HUES64 (cell line): ENCODE data around the gene FARP2.

ENCODE experiments used
- H3K27ac ChIP-seq: 2 replicates; pipeline ENCODE4 v1.7.0; 2013; ENCODE audit warnings: low read depth, low read length, inconsistent platforms
- H3K27me3 ChIP-seq: 2 replicates; pipeline ENCODE4 v1.6.1; 2013; ENCODE audit warnings: mild to moderate bottlenecking, low read length; ENCODE audit not compliant: insufficient read depth
- H3K36me3 ChIP-seq: 2 replicates; pipeline ENCODE4 v1.6.1; 2013; ENCODE audit warnings: mild to moderate bottlenecking, low read length; ENCODE audit not compliant: insufficient read depth
- H3K4me1 ChIP-seq: 2 replicates; pipeline ENCODE4 v1.6.1; 2013; ENCODE audit warnings: mild to moderate bottlenecking, low read length, moderate library complexity; ENCODE audit not compliant: insufficient read depth
- H3K4me3 ChIP-seq: 2 replicates; pipeline ENCODE4 v1.5.1; 2013; ENCODE audit warnings: mild to moderate bottlenecking, low read length, moderate library complexity
- H3K9ac ChIP-seq: 2 replicates; pipeline ENCODE4 v1.6.1; 2013; ENCODE audit warnings: mild to moderate bottlenecking, low read depth, low read length
- H3K9me3 ChIP-seq: 2 replicates; pipeline ENCODE4 v1.6.1; 2013; ENCODE audit warnings: low read depth, low read length; ENCODE audit not compliant: insufficient read depth
- WGBS: fragments of 150-250, 120-280 bp; methylation state at CpG from one replicate; pipeline ENCODE4 v1.1.7; 2013; ENCODE audit warnings: missing lambda C conversion rate; 5-methylcytosine and 5-hydroxymethylcytosine counted together

FARP2 gene

DNA sequence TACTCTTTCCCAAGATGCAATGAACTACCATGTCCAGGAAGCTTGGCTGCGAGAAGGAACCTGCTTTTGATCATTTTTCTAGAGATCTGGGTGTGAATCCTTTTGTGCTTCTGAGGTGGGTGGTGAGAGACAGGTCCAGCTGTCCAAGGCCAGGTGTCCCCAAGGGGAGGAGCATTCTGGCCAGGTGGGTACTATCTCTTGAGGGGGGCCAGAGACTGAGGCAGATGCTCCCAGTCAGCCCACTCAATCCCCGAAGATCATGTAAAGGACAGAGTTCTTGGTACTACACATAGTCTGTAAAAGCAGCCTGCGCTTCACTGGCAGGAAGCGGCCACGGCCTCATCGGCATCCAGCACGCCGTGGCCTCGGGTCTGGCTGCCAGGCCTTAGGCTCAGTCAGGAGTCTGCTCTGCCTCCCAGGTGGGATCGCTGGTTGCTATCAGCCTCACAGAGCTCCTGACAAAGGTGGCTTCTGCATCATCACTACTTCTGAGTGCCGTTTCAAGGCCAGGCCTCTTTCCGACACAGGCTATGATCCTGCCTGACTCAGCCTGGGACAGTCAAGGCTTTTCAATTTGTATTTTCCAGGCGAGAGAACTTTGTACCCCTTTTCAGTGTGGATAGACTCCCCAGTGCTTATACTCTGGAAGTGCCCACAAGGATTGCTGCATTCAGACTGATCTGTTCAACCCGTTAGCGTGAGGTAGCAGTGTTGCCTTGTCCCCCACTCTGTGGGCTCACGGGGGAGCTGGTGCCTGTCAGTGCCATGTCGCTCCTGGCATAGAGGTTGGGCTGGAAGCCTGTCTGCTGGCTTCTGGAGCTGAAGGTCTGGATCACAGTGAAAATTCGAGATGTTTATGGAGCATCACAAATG, 123.2 kb downstream of the FARP2 start:
- Histone ChIP-seq H3K27me3 (no peaks in the 10 kb centered on the region), H3K4me3 (no peak overlapping the region), H3K9ac (no peak overlapping the region), H3K9me3 (no peaks in the 10 kb centered on the region), H3K4me1 (no peaks in the 10 kb centered on the region), H3K27ac (no peak overlapping the region), H3K36me3 (no peaks in the 10 kb centered on the region)
- 94% methylated on average over 18 of the region's 18 CpGs for WGBS

DNA sequence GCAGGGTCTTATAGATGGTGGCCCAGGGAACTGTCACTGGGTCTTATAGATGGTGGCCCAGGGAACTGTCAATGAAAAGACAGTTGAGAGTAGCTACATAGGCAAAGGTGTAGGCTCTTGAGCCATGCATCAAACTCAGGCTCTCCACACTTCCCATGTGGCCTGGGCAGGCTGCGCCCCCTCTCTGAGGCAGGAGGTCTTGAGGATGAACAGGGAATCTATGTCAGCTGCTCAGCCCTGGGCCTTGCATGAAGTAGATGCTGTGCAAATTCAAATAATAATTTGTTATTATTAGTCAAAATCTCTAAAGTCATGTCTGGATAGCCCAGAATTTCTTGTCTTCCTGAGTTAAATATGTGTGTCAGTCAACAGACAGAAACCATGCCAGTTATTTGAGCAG, 125.6 kb downstream of the FARP2 start:
- Histone ChIP-seq H3K4me1 (no peaks in the 10 kb centered on the region), H3K27ac (no peak overlapping the region), H3K27me3 (no peaks in the 10 kb centered on the region), H3K9ac (no peak overlapping the region), H3K4me3 (no peak overlapping the region), H3K9me3 (no peaks in the 10 kb centered on the region), H3K36me3 (no peaks in the 10 kb centered on the region)
- WGBS = 100% methylated on average over 1 of the region's 1 CpG

DNA sequence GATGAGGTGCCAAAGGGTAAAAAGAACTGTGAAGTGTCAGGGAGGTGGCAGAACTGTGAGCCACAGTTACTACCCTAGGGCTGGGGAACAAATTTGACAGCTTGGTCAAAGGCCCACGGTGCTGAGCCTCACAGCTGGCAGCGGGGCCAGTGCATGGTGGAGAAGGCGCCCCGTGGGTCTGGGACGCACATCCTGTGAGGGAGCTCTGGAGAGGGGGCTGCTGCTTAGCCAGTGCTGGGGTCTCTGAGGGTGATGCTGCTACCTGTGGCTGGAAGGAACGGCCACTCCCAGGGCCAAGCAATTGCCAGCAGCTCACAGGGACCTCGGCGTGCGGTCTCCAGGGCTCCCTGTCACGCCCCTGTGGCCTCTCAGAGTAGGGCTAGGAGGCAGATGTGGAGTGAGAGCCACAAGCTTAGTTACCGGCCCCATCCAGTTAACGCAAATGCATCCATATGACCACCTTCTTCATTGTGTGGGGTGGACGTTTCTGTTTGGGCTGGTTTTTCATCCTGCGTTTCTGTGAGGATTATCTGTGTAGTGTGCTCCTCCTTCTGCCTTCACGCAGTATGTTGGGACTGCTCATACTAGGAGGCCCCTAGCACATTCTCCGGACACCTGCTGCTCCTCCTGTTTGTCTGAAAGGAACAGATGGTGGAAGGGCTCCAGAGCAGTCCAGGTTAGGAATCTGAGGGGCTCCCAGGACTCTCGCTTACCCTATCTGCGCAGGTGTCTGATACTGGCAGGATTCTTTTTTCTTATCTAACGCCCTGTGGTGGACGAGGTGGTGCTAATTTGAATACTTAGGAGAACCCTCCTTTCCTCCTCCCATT, 126.3 kb downstream of the FARP2 start:
- no peaks in the 10 kb centered on the region for H3K4me1 ChIP-seq
- no peaks in the 10 kb centered on the region for H3K9me3 ChIP-seq
- no peak overlapping the region for H3K27ac ChIP-seq
- no peak overlapping the region for H3K9ac ChIP-seq
- H3K27me3 ChIP-seq = no peaks in the 10 kb centered on the region
- 87% methylated on average over 20 of the region's 20 CpGs for WGBS
- H3K36me3 ChIP-seq = no peaks in the 10 kb centered on the region
- no peak overlapping the region for H3K4me3 ChIP-seq

DNA sequence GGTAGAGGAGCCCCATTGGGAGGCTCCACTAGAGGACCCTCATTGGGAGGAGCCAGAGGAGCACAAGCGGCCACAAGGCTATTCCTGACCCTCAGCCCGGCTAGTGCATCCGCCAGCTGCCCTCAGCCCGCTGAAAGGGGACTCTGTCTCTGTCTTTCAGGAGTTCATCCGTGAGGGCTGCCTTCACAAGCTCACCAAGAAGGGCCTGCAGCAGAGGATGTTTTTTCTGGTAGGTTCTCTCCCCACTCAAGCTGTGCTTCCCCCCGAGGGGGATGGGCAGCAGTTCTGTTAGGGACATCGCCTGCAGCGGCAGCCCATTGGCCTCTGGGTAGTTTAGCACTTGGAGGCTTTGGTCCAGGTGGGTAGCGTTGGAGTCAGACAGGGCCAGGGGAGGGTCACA, 127.2 kb downstream of the FARP2 start:
- 94% methylated on average over 9 of the region's 9 CpGs for WGBS
- no peaks in the 10 kb centered on the region for H3K27me3 ChIP-seq
- H3K9ac ChIP-seq = no peak overlapping the region
- H3K36me3 ChIP-seq = no peaks in the 10 kb centered on the region
- H3K4me3 ChIP-seq = no peak overlapping the region
- no peaks in the 10 kb centered on the region for H3K4me1 ChIP-seq
- H3K27ac ChIP-seq = no peak overlapping the region
- H3K9me3 ChIP-seq = no peaks in the 10 kb centered on the region

DNA sequence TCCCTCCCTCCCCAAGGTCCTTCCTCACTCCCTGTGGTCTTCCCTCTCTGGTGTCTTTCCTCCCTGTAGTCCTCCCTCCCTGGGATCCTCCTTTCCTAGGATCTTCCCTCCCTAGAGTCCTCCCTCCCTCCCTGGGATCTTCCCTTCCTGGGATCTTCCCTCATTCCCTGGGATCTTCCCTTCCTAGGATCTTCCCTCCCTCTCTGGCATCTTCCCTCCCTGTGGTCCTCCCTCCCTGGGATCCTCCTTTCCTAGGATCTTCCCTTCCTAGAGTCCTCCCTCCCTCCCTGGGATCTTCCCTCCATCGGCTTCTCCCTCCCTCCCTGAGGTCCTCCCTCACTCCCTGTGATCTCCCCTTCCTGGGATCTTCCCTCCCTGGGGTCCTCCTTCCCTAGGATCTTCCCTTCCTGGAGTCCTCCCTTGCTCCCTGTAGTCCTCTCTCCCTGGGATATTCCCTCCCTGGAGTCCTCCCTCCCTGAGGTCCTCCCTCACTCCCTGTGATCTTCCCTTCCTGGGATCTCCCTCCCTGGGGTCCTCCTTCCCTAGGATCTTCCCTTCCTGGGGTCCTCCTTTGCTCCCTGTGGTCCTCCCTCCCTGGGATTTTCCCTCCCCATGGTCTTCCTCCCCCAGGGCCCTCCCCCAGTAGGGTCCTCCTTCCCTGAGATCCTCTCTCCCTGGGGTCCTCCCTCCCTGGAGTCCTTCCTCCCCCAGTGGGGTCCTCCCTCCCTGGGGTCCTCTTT, 129.3 kb downstream of the FARP2 start:
- 86% methylated on average over 1 of the region's 1 CpG for WGBS
- Histone ChIP-seq H3K4me1 (no peaks in the 10 kb centered on the region), H3K4me3 (no peak overlapping the region), H3K27me3 (no peaks in the 10 kb centered on the region), H3K27ac (no peak overlapping the region), H3K9ac (no peak overlapping the region), H3K9me3 (no peaks in the 10 kb centered on the region), H3K36me3 (no peaks in the 10 kb centered on the region)

DNA sequence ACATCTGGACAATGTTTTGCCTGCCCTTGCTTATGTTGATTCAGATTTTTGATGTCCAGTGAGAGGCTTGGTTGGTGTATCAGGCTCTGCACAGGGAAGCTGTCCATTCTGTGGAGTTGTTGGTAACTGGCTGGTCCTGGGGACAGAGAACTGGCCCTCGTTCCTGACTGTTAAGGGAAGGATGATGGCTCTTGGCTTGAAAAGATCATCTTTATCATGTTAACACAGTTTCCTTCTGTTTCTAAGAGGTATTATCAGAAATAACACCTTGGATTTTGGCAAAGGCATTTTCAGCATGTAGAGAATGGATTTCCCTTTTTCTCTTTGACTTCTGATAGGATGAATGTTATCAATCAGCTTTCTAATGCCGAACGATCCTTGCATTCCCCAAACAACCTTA, 133.0 kb downstream of the FARP2 start:
- Histone ChIP-seq H3K9ac (no peak overlapping the region), H3K9me3 (no peaks in the 10 kb centered on the region), H3K36me3 (peaks cover 8% of the 10 kb centered on the region), H3K4me3 (no peak overlapping the region), H3K27ac (no peak overlapping the region), H3K4me1 (no peaks in the 10 kb centered on the region), H3K27me3 (no peaks in the 10 kb centered on the region)
- WGBS = 100% methylated on average over 3 of the region's 3 CpGs

DNA sequence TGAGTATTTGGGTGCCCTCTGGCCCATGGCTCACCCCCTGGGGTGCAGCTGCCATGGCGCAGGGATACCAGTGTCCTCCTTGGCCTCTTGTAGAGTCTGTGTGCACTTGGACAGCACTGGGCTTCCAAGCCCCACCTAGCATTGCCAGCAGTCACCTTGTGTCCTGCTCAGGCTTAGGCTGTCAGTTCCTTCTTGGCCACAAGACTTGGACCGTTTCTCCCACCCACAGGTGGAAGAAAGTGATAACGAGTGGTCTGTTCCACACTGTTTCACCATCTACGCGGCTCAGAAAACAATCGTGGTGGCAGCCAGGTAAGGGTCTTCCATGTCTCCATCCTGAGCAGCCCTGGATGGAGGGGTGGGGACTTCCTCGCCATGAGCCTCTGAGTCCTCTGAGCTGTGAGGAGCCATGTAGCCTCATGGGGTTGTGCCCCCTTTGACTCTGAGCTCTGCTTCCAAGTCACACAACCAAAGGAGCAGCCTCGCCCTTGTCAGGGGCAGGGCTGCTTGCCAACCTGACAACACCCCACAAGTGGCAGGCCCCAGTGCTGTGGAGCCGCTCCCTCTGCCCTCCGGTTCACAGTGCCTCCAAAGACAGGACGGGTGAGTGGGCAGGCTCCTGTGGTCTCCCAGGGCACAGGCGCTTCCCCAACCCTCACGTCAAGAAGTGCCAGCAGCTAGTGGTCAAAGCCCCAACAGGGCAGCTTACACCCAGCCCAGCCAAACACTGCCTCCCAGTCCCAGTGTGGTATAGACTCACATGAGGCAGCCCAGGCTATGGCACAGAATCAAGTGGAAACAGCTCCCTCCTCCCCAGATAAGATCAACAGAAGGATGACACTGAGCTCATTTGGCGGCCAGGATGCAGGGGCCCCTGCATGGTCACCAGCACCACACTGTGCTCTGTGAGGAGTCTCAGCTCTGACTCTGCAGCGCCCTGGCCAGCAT, 133.9 kb downstream of the FARP2 start:
- H3K9ac ChIP-seq = no peak overlapping the region
- WGBS = 95% methylated on average over 15 of the region's 15 CpGs
- H3K36me3 ChIP-seq = peaks cover 17% of the 10 kb centered on the region
- no peak overlapping the region for H3K4me3 ChIP-seq
- H3K4me1 ChIP-seq = no peaks in the 10 kb centered on the region
- no peaks in the 10 kb centered on the region for H3K27me3 ChIP-seq
- H3K9me3 ChIP-seq = no peaks in the 10 kb centered on the region
- no peak overlapping the region for H3K27ac ChIP-seq

DNA sequence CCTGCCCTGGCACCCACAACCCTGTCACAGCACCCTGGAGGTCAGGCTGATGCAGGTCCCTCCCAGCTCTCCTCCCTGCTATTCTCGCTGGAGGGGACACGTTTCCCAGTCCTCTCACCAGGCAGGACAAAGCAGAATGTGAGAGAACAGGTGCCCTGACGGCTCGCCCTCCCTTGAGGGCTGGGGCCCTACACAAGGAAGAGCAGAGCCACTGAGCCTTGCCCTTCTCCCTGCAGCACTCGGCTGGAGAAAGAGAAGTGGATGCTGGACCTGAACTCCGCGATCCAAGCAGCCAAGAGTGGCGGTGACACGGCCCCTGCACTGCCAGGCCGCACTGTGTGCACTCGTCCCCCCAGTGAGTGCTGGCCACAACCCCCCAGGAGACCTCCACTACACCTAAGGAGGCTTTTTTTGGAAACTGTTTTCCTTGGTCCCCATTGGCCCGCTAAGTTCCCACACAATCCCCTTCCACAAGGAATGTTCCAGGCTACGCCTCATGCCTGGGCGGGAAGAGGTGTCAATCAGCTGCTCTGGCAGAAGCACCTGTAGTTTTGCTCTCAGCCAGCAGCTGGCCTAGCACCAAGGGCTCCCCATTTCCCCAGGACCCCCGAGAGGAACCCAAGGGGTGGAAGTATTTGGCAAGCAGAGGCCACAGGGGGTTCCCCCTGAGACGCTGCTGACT, 134.9 kb downstream of the FARP2 start:
- Histone ChIP-seq H3K4me1 (no peaks in the 10 kb centered on the region), H3K27ac (no peak overlapping the region), H3K9me3 (no peaks in the 10 kb centered on the region), H3K27me3 (no peaks in the 10 kb centered on the region), H3K36me3 (peaks cover 27% of the 10 kb centered on the region), H3K9ac (no peak overlapping the region), H3K4me3 (no peak overlapping the region)
- WGBS = 88% methylated on average over 16 of the region's 16 CpGs

DNA sequence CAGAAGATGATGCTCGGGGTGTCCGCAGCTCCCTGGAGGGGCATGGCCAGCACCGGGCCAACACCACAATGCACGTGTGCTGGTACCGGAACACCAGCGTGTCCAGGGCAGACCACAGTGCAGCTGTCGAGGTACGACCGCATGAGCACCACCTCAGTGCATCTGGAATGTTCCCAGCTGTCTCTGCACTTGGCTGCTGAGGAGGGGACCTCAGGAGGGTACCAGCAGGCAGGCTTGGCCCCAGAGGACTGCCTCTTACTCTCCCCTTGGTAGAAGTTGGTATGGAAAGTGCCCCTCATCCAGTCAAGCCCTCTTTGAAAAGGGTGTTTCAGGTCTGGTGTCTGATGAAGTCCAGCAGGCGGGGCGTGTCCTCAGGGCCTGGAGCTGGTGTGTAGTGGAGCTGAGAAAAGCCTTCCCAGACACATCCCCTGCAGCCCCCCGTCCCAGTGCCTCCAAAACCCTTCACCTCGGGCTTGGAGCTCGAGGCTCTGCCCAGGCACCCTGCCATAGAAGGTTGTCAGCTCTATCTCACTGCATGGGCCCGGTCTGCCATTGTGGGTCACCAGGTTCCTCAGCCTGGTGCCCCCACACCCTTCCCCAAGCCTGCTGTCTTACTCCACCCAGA, 135.6 kb downstream of the FARP2 start:
- peaks cover 33% of the 10 kb centered on the region for H3K36me3 ChIP-seq

DNA sequence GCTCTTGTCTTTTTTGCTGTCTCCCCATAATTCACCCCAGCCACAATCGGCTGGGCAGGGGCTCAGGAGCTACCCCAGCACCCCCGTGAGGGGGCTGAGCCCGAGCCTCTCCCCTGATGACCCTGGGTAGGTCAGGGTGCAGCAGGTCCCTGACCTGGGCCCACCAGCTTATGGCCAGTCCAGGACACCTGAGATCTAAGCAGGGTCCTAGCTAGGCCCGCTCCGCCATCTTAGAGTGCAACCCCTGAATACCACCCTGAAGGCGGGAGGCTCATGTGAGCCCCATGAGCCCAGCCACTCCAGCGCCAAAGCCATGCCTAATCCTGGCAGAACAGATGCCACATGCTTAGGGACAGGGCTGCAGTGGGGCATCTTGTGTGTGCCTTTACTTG, 136.1 kb downstream of the FARP2 start:
- Histone ChIP-seq H3K27ac (no peak overlapping the region), H3K9me3 (no peaks in the 10 kb centered on the region), H3K4me3 (no peak overlapping the region), H3K36me3 (peaks cover 39% of the 10 kb centered on the region), H3K9ac (no peak overlapping the region), H3K4me1 (no peaks in the 10 kb centered on the region), H3K27me3 (no peaks in the 10 kb centered on the region)
- 94% methylated on average over 7 of the region's 7 CpGs for WGBS

More for the DNA sequence above, 135.6 kb downstream of the FARP2 start:
- Histone ChIP-seq H3K4me1 (no peaks in the 10 kb centered on the region), H3K9me3 (no peaks in the 10 kb centered on the region), H3K9ac (no peak overlapping the region), H3K4me3 (no peak overlapping the region), H3K27ac (no peak overlapping the region), H3K27me3 (no peaks in the 10 kb centered on the region)
- WGBS = 96% methylated on average over 15 of the region's 15 CpGs
